GM23338 (cell line): ENCODE data around the gene SLA2. TPM values are rescaled to one million over a fixed set of nuclear protein-coding genes. Genes with fewer than 3 reads are reported as not detected.

Source experiments
- ATAC-seq: fragments of 200-7000 bp; cut with Tn5 transposase; 3 replicates; pipeline ENCODE4 v1.9.1; 2020
- DNase-seq: peaks from one replicate; pipeline ENCODE4 v3.0.0-alpha.2; 2015; ENCODE audit warnings: low spot score
- H2AFZ ChIP-seq: fragments of 200-600 bp; sonication (generic); 2 replicates; pipeline ENCODE4 v1.8.0; 2016; ENCODE audit warnings: antibody characterized with exemption, mild to moderate bottlenecking, moderate library complexity
- H3F3A ChIP-seq: fragments of 200-600 bp; sonication (generic); replicated peaks from 2 replicates; pipeline ENCODE4 v1.8.0; 2017; ENCODE audit warnings: antibody characterized with exemption, mixed run types, low read depth
- H3K27ac ChIP-seq: fragments of 200-600 bp; sonication (generic); 2 replicates; pipeline ENCODE4 v1.6.1; 2016; ENCODE audit warnings: low read depth
- H3K27me3 ChIP-seq: fragments of 200-600 bp; sonication (generic); 2 replicates; pipeline ENCODE4 v1.8.0; 2016; ENCODE audit warnings: mild to moderate bottlenecking, mixed run types, moderate library complexity; ENCODE audit not compliant: insufficient read depth
- H3K36me3 ChIP-seq: fragments of 200-600 bp; sonication (generic); 2 replicates; pipeline ENCODE4 v1.8.0; 2016; ENCODE audit warnings: mild to moderate bottlenecking; ENCODE audit not compliant: insufficient read depth
- H3K4me1 ChIP-seq: fragments of 200-600 bp; sonication (generic); 2 replicates; pipeline ENCODE4 v1.8.0; 2016; ENCODE audit warnings: mild to moderate bottlenecking, moderate library complexity; ENCODE audit not compliant: insufficient read depth
- H3K4me2 ChIP-seq: fragments of 200-600 bp; sonication (generic); 2 replicates; pipeline ENCODE4 v1.7.1; 2017; ENCODE audit warnings: mixed run types
- H3K4me3 ChIP-seq: fragments of 200-600 bp; sonication (generic); 2 replicates; pipeline ENCODE4 v1.6.1; 2016; ENCODE audit warnings: mixed run types
- H3K79me2 ChIP-seq: fragments of 200-600 bp; sonication (generic); replicated peaks from 2 replicates; pipeline ENCODE4 v1.8.0; 2017; ENCODE audit warnings: mild to moderate bottlenecking; ENCODE audit not compliant: insufficient read depth
- H3K9me2 ChIP-seq: fragments of 200-600 bp; sonication (generic); 2 replicates; pipeline ENCODE4 v1.8.0; 2017; ENCODE audit not compliant: insufficient read depth
- H4K20me1 ChIP-seq: fragments of 200-600 bp; sonication (generic); replicated peaks from 2 replicates; pipeline ENCODE4 v1.8.0; 2017; ENCODE audit warnings: mild to moderate bottlenecking; ENCODE audit not compliant: insufficient read depth
- H3K27ac Mint-ChIP-seq: 2 replicates; pipeline ENCODE4 v1.8.0; 2020; ENCODE audit warnings: inconsistent platforms, mild to moderate bottlenecking, moderate library complexity, mixed read lengths
- H3K27me3 Mint-ChIP-seq: 3 replicates; pipeline ENCODE4 v1.8.0; 2022; ENCODE audit warnings: low read depth, mild to moderate bottlenecking, moderate library complexity, mixed read lengths, inconsistent platforms; ENCODE audit not compliant: insufficient read depth, poor library complexity
- H3K36me3 Mint-ChIP-seq: 3 replicates; pipeline ENCODE4 v1.8.0; 2021; ENCODE audit warnings: low read depth, mild to moderate bottlenecking, inconsistent platforms, moderate library complexity, mixed read lengths
- H3K4me1 Mint-ChIP-seq: 3 replicates; pipeline ENCODE4 v1.8.0; 2020; ENCODE audit warnings: mild to moderate bottlenecking, inconsistent platforms, mixed read lengths
- H3K4me3 Mint-ChIP-seq: 3 replicates; pipeline ENCODE4 v1.8.0; 2021; ENCODE audit warnings: moderate library complexity, mild to moderate bottlenecking, inconsistent platforms, mixed read lengths
- H3K9me3 Mint-ChIP-seq: 3 replicates; pipeline ENCODE4 v1.8.0; 2020; ENCODE audit warnings: moderate library complexity, mild to moderate bottlenecking, inconsistent platforms, mixed read lengths
- CTCF ChIP-seq, 2 experiments: fragments of 200-600 bp in 1 of 2; sonication (generic) in 1 of 2; conservative IDR thresholded peaks; 2 replicates each; pipeline versions ENCODE4 v1.5.1 to v1.6.1; 2016 to 2017; ENCODE audit warnings: antibody characterized with exemption in 2 of 2, low read depth in 2 of 2, mild to moderate bottlenecking in 2 of 2, moderate library complexity in 1 of 2
- EZH2 ChIP-seq: fragments of 200-600 bp; sonication (generic); IDR thresholded peaks from one replicate; pipeline ENCODE4 v1.8.0; 2017; ENCODE audit warnings: antibody characterized with exemption, mild to moderate bottlenecking, low read depth; ENCODE audit not compliant: unreplicated experiment
- EZH2phosphoT487 ChIP-seq: fragments of 200-600 bp; sonication (generic); IDR thresholded peaks from one replicate; pipeline ENCODE4 v1.8.1; 2018; ENCODE audit warnings: antibody characterized with exemption; ENCODE audit not compliant: unreplicated experiment
- POLR2AphosphoS5 ChIP-seq: IDR thresholded peaks from 2 replicates; pipeline ENCODE4 v1.6.1; 2016; ENCODE audit warnings: antibody characterized with exemption, low read depth
- ZNF114 ChIP-seq: fragments of 250-450 bp; sonication (Bioruptor Pico); IDR thresholded peaks from 2 replicates; pipeline ENCODE4 v1.5.0; 2020; ENCODE audit warnings: mild to moderate bottlenecking, moderate library complexity
- ZNF462 ChIP-seq: fragments of 250-450 bp; sonication (Bioruptor Pico); IDR thresholded peaks from 2 replicates; pipeline ENCODE4 v1.5.0; 2020; ENCODE audit warnings: mild to moderate bottlenecking, moderate library complexity
- polyA plus RNA-seq: library from polyadenylated mRNA; unstranded; fragments of >200 nt; fragmentation: Nextera tagmentation; extraction: Ambion mirVana; gene quantifications from 2 replicates; pipeline ENCODE4 v1.2.1, GENCODE V29; 2016
- total RNA-seq: library from RNA; depleted of rRNA; stranded (reverse); fragments of >200 nt; shearing (Covaris generic); gene quantifications from 2 replicates; pipeline ENCODE4 v1.2.3, GENCODE V29; 2014

The SLA2 gene
- total and polyA plus RNA-seq, 2 experiments from 2014 or later, result 0.18 TPM; not detected in 1

DNA sequence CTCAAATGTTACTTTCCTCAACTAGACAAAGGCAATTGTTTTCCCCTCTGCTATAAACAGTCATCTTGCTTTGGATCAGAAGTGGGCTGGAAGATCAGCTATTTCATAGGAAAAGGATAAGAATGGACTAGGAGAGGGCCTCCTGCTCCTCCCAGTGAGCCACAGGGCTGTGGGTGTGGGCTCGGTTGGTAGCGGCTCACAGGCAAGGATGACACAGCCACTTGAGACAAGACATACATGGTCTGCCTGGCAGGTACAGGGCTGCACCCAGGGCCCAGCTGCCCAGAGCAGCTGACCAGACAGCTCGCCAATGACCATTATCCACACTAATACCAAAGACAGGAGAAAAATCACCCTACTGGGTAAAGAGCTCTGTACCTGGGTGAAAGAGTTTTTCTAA, 9.0 kb upstream of the SLA2 start:
- Histone ChIP-seq H4K20me1 (no peaks in the 10 kb centered on the region), H3K36me3 (no peaks in the 10 kb centered on the region), H3K4me1 (no peaks in the 10 kb centered on the region), H3K79me2 (no peaks in the 10 kb centered on the region), H3K9me2 (no peaks in the 10 kb centered on the region), H3F3A (no peaks in the 10 kb centered on the region), H3K4me2 (no peak overlapping the region), H2AFZ (no peak overlapping the region), H3K4me3 (no peak overlapping the region), H3K27ac (no peak overlapping the region), H3K27me3 (no peaks in the 10 kb centered on the region)
- ATAC-seq (no peak), DNase-seq (no peak)
- Mint-ChIP-seq H3K4me1 (no peaks in the 10 kb centered on the region), H3K27me3 (peaks cover 4% of the 10 kb centered on the region), H3K4me3 (no peak overlapping the region), H3K27ac (no peak overlapping the region), H3K36me3 (peaks cover under 1% of the 10 kb centered on the region; the same call in 1 of the 3 replicates), H3K9me3 (no peaks in the 10 kb centered on the region)
- TF ChIP-seq CTCF (conservative IDR thresholded peaks at IDR 0.05; ENCODE audit: low read depth in 2 of 2) (no peak), ZNF462 (CRISPR knock-in tag) (no peak), EZH2 (no peak), POLR2AphosphoS5 (no peak), ZNF114 (CRISPR knock-in tag) (no peak), EZH2phosphoT487 (no peak)
